GM21529 (cell line): Measurements from ENCODE around the gene MYOT.

Experiments
- ATAC-seq: cut with Tn5 transposase; IDR thresholded peaks from one replicate; pipeline ENCODE4 v1.9.1; 2021; ENCODE audit not compliant: unreplicated experiment

MYOT gene

DNA sequence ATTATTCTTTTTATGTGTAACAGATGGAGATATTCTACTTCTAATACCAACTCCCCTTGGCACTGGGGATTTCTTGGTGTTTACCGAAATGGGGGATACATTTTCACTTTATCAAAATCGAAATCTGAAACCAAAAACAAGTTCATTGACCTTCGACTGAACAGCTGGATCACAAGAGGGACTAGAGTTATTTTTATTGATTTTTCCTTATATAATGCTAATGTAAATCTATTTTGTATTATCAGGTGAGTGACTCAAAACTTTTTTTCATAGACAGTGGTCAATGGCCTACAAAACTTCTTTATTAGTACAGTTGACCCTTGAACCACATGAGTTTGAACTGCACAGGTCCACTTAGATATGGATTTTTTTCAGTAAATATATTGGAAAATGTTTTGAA is 31.8 kb downstream of the MYOT start:
- no peak for ATAC-seq

GRCh38 chr5:137901011-137901817 is 33.6 kb downstream of the MYOT start:
- ATAC-seq: no peak

DNA sequence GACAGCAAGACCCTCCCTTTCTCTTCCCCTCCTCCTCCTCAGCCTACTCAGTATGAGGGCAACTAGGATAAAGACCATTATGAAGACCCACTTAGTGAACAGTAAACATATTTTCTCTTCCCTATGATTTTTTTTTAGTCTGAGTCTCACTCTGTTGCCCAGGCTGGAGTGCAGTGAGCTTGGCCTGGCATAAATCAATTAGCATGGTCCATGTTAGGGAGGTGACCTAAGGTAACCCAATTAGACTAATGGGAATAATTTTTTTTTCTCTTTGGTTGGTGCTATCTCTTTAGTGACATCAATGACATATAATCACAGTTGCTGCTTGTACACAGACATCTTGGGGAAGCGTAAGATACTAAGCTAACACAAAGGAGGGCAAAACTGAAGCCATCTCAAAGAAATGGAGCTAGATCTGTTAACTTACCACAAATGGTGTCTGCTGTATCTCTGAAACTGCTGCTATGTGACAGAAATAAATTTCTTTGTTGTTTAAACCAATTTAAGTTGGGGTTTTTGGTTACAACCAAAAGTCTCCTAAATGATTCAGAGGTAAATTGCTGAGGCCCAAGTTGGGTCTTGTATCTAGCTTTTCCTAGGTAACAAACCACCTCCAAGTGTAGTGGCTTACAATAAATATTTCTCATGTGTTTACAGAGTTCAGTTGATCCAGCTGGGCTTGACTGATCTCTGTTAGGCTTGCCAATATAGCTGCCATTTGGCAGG is 34.9 kb downstream of the MYOT start:
- ATAC-seq: no peak

DNA sequence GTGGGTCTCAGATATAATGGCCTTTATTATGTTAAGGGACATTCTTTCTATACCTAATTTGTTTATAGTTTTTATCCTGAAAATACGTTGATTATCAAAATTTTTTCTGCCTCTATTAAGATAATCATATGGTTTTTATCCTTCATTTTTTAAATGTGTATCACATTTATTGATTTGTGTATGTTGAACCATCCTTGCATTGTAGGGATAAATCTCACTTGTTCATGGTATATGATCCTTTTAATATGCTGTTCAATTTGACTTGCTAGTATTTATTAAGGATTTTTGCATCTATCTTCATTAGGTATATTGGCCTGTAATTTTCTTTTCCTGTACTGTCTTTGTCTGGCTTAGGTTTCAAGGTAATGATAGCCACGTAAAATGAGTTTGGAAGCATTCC is 47.1 kb downstream of the MYOT start:
- no peak for ATAC-seq

- no peak for ATAC-seq
Observed at GRCh38 chr5:137916923-137917322, 49.3 kb downstream of the MYOT start.

DNA sequence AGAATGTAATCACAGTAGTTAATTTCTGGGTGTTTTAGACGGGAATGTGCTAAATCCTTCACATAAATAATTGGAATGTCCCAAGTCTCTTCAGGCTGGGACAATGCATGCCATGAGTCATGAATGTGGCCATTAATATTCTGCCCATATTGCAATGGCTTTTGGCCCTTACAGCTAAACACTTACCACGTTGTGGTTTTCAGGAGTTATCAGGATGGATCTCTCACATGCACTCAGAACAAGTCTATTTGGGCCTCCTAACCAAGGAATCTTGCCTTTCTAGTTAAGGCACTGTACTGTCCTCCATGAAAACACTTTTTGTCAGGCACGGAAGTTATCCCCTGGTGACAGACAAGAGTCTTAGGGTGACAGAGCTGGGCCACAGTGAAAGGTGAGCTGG is 54.3 kb downstream of the MYOT start:
- ATAC-seq: no peak

DNA sequence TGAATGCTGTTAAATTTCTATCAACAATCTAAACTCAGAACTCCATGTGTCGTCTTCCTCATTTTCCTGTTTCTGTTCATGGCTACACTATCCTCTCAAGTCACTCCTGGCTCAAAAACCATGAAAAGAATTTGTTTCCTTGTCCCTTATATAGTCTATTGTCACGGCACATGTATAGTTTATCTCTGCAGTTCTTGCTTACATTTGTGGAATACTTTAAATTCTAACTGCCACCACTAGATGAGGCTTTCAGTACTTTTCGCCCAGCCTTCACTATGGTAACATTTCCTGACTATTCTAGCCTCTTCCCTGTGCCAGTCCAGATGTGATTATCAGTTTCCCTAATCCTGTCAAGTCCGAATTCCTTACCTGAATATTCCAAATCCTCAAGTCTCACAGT is 56.2 kb downstream of the MYOT start:
- ATAC-seq: no peak

DNA sequence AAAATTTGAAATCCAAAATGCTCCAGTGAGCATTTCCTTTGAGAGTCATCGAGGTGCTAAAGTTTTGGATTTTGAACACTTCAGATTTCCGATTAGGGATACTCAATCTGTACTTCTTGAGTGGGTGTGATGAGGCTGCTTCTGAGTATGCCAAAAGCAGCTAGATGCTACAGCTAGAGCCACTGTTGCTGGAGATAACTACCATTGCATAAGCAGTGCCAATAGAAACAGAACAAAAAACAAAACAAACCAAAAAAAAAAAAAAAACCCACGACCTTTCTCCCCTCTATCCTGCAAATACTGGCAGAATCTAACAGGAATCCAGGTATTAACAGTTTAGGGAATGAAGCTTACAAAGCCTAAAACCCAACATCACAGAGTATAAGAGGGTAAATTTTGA is 65.1 kb downstream of the MYOT start:
- no peak for ATAC-seq

DNA sequence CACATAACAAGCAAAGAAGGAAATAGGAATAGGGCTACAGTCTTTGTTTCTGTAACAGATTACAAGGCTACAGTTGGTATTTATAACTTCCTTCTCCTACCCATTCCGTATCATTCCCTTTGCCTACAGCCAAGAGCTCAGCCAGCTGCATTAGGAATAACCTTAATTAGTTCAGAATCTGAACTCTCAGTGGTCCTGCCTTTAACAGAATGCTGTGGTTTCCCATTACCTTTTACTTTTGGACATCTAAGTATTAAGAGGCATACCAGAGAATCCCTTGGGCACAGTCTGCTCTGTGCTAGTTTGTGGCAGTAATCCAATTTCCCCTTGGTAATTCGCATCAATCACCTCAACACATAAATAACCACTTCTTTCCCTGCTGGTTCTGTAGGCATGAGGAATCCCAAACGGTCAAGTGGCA is 65.8 kb downstream of the MYOT start:
- ATAC-seq: no peak

DNA sequence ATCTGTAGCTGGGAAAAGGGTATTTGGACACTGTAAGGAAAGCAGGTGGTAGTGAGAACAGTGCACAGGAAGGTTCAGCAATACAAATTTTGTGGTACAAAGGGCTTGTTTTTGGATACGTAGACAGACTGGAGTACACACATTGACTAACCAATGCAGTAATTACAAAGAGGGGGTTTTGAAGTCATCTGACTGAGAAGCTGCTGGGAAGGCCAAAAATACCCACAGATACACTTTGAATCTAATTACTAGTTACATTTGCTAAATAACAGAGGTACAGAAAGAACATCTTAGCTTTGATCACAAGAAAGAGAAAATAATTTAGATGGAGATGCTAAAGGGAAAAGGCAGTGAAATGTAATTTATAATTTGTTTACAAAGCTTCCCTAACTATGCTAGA is 67.5 kb downstream of the MYOT start:
- ATAC-seq: peak; percentile 50

DNA sequence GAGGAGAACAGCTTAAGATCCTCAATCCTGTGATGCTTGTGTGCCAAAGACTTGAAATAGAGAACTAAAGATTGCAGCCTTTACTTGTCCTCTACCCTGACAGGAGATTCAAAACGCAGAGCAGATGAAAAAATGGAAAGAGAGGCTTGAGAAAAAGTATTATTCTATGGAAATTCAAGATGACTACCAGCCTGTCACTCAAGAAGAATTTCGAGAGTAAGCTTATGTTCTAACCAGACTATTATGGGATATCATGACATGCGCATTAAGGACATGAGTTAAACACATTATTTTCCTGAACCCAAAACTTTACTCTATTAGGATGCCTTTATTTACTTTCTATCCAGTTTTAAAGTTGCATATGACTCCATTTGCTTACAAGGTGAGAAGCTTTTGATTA is 68.0 kb downstream of the MYOT start:
- ATAC-seq: no peak
